Pancreas (tissue), 10 donors: Measurements from ENCODE around the gene MLH3. TPM values are rescaled to one million over a fixed set of nuclear protein-coding genes. Genes with fewer than 3 reads are reported as not detected.

Source experiments
- ATAC-seq, 4 donors: fragments of 200-7000 bp; cut with Tn5 transposase; one replicate each; pipeline versions ENCODE4 v1.8.0 to v1.9.1; 2020; ENCODE audit warnings: mild to moderate bottlenecking in 4 of 4, moderate library complexity in 4 of 4
- DNase-seq, 6 donors: peaks; one replicate each; pipeline ENCODE4 v3.0.0-alpha.2; 2020
- FAIRE-seq: peaks from 2 replicates; lab custom pipeline; 2012; peaks lifted over from hg19 to GRCh38; lab: Jason Lieb, UNC
- H3K27ac ChIP-seq, 4 donors: fragments of 200-600 bp; sonication (generic); 1 replicate in 3 of 4; 2 replicates in 1 of 4; pipeline versions ENCODE4 v1.5.0 to v1.8.0; 2020
- H3K27me3 ChIP-seq, 4 donors: fragments of 200-600 bp; one replicate each; pipeline ENCODE4 v1.8.0; 2021
- H3K36me3 ChIP-seq, 3 donors: fragments of 200-600 bp; sonication (generic) in 1 of 3; one replicate each; pipeline versions ENCODE4 v1.5.0 to v1.8.0; 2020 to 2021
- H3K4me1 ChIP-seq, 3 donors: fragments of 200-600 bp; one replicate each; pipeline ENCODE4 v1.8.0; 2021
- H3K4me3 ChIP-seq, 4 donors: fragments of 200-600 bp; sonication (generic) in 2 of 4; one replicate each; pipeline versions ENCODE4 v1.5.0 to v1.8.0; 2020 to 2021
- H3K9me3 ChIP-seq, 4 donors: fragments of 200-600 bp; one replicate each; pipeline ENCODE4 v1.8.0; 2021
- CTCF ChIP-seq, 4 donors: fragments of 200-600 bp; sonication (generic) in 3 of 4; IDR thresholded peaks; one replicate each; pipeline versions ENCODE4 v1.5.0 to v1.8.0; 2021; ENCODE audit warnings: antibody characterized with exemption in 4 of 4
- WGBS, 2 donors: extraction: QIAGEN DNeasy Blood & Tissue Kit; methylation state at CpG; one replicate each; pipeline ENCODE4 v1.1.7; 2013; 5-methylcytosine and 5-hydroxymethylcytosine counted together
- intact Hi-C, 3 donors: fragments of 100-400 bp; cut with DNase I; formaldehyde crosslinking; loops; one replicate each; pipeline versions ENCODE4 v1.11.1 to v1.14.2; 2022
- polyA plus RNA-seq, 2 donors: library from polyadenylated mRNA; stranded (reverse); fragments of 200-250 nt; gene quantifications; one replicate each; pipeline ENCODE4 v1.2.3, GENCODE V29; 2013
- total RNA-seq, 6 donors: library from RNA; stranded (reverse); fragmentation: NEBNext Ultra II Directional in 4 of 6; extraction: Animal tissue kit (Norgen Biotek cat#: 25700) in 4 of 6; gene quantifications; one replicate each; pipeline versions ENCODE4 v1.2.1 to v1.2.4, GENCODE V29; 2021 to 2023
- donor health status: healthy with polysubstance abuse.
- donor health status: DM: no; HTN: no; CAD: no; lungs with moderate emphysema.
- donor health status: DM: no; HTN: no; CAD: no.
- donor health status: control.
- donor health status: control.
- donor health status: Bipolar disorder and iron deficiency.
- donor health status: DM: yes; HTN: yes; CAD: no.
- donor health status: DM: no; HTN: no; CAD: no.
- donor health status: DM: no; HTN: no; CAD: no.
- donor health status: DM: yes; HTN: yes; CAD: no.

Gene MLH3
- total and polyA plus RNA-seq, 8 donors = 9.4 to 23.5 (median 13.6) TPM

- Histone ChIP-seq H3K27ac (no peak overlapping the region), H3K36me3 (no peaks in the 10 kb centered on the region), H3K27me3 (no peaks in the 10 kb centered on the region), H3K4me3 (no peak overlapping the region), H3K4me1 (peaks cover 3 to 17% (median 8%) of the 10 kb centered on the region in 3 donors), H3K9me3 (no peaks in the 10 kb centered on the region)
- ATAC-seq (no peak), FAIRE-seq (no peak), DNase-seq (no peak)
- intact Hi-C loops = no loop called here
- no peak for TF ChIP-seq CTCF (IDR thresholded peaks at IDR 0.05)
- 83 to 84% methylated on average over 2 of the region's 2 CpGs for WGBS, 2 donors
These were observed 3.2 kb downstream of the MLH3 start for GRCh38 chr14:75048101-75048500.

- Histone ChIP-seq H3K27ac (no peak overlapping the region), H3K4me1 (peaks cover 3 to 23% (median 9%) of the 10 kb centered on the region in 3 donors), H3K4me3 (no peak overlapping the region), H3K9me3 (no peaks in the 10 kb centered on the region), H3K27me3 (no peaks in the 10 kb centered on the region), H3K36me3 (no peaks in the 10 kb centered on the region)
- FAIRE-seq (no peak), DNase-seq (no peak), ATAC-seq (no peak)
- 91 to 93% methylated on average over 4 of the region's 4 CpGs for WGBS, 2 donors
- intact Hi-C loops = no loop called here
- TF ChIP-seq CTCF (IDR thresholded peaks at IDR 0.05) = no peak
These were observed 3.8 kb downstream of the MLH3 start for GRCh38 chr14:75047506-75047905.

GRCh38 chr14:75046899-75047298, 4.4 kb downstream of the MLH3 start:
- WGBS, 2 donors = 88 to 92% methylated on average over 3 of the region's 3 CpGs
- peaks cover 9 to 29% (median 15%) of the 10 kb centered on the region in 3 donors for H3K4me1 ChIP-seq

GRCh38 chr14:75046275-75046674, 5.0 kb downstream of the MLH3 start:
- ATAC-seq (no peak), DNase-seq (no peak), FAIRE-seq (no peak)
- Histone ChIP-seq H3K27ac (no peak overlapping the region), H3K4me1 (peaks cover 10 to 35% (median 21%) of the 10 kb centered on the region in 3 donors), H3K9me3 (no peaks in the 10 kb centered on the region), H3K36me3 (no peaks in the 10 kb centered on the region), H3K27me3 (no peaks in the 10 kb centered on the region), H3K4me3 (no peak overlapping the region)
- intact Hi-C loops = no loop called here
- no peak for TF ChIP-seq CTCF (IDR thresholded peaks at IDR 0.05)
- WGBS, 2 donors = 81 to 88% methylated on average over 5 of the region's 5 CpGs

More at GRCh38 chr14:75046899-75047298, 4.4 kb downstream of the MLH3 start:
- Histone ChIP-seq H3K36me3 (no peaks in the 10 kb centered on the region), H3K27me3 (no peaks in the 10 kb centered on the region), H3K4me3 (no peak overlapping the region), H3K9me3 (no peaks in the 10 kb centered on the region), H3K27ac (no peak overlapping the region)
- TF ChIP-seq CTCF (IDR thresholded peaks at IDR 0.05) = no peak
- no peak for DNase-seq
- intact Hi-C loops = no loop called here
- no peak for ATAC-seq
- no peak for FAIRE-seq

- FAIRE-seq (no peak), DNase-seq (no peak), ATAC-seq (no peak)
- no peaks in the 10 kb centered on the region for H3K27me3 ChIP-seq
- TF ChIP-seq CTCF (IDR thresholded peaks at IDR 0.05) = no peak
- intact Hi-C loops = no loop called here
- no peak overlapping the region for H3K27ac ChIP-seq
- H3K9me3 ChIP-seq = no peaks in the 10 kb centered on the region
- no peak overlapping the region for H3K4me3 ChIP-seq
- no peaks in the 10 kb centered on the region for H3K36me3 ChIP-seq
- H3K4me1 ChIP-seq = peaks cover 10 to 29% (median 21%) of the 10 kb centered on the region in 3 donors
- WGBS, 2 donors = 78 to 80% methylated on average over 8 of the region's 8 CpGs
These were observed 6.5 kb downstream of the MLH3 start for GRCh38 chr14:75044752-75045151.
